Fibroblast of the conjunctiva (primary cell): ENCODE data around the gene WNT5B.

Experiments
- DNase-seq: peaks from one replicate; pipeline ENCODE4 v3.0.0-alpha.2; 2010; ENCODE audit warnings: low read depth

The WNT5B gene

GRCh38 chr12:1628666-1629337 lies at the start of gene WNT5B:
WNT5B (plus strand) TSS chr12:1629231; CDS start chr12:1631355, 2,124 bp downstream.
- no peak for DNase-seq

- no peak for DNase-seq
Measured at GRCh38 chr12:1579651-1580435, 49.2 kb upstream of the WNT5B start.

GRCh38 chr12:1580526-1580925 lies 48.5 kb upstream of the WNT5B start:
- DNase-seq = no peak

- no peak for DNase-seq
Measured at GRCh38 chr12:1581973-1582708, 46.9 kb upstream of the WNT5B start.

- no peak for DNase-seq
Measured at GRCh38 chr12:1582709-1583050, 46.4 kb upstream of the WNT5B start.

GRCh38 chr12:1583421-1584078 lies 45.5 kb upstream of the WNT5B start:
- peak; percentile 92 for DNase-seq

GRCh38 chr12:1584326-1584725 lies 44.7 kb upstream of the WNT5B start:
- no peak for DNase-seq

- DNase-seq = no peak
Measured at GRCh38 chr12:1587927-1588574, 41.0 kb upstream of the WNT5B start.

GRCh38 chr12:1588575-1588947 lies 40.5 kb upstream of the WNT5B start:
- DNase-seq = no peak

- no peak for DNase-seq
Measured at GRCh38 chr12:1590221-1590979, 38.6 kb upstream of the WNT5B start.

- no peak for DNase-seq
Measured at GRCh38 chr12:1591034-1591433, 38.0 kb upstream of the WNT5B start.

GRCh38 chr12:1591543-1591942 lies 37.5 kb upstream of the WNT5B start:
- no peak for DNase-seq

GRCh38 chr12:1592444-1593173 lies 36.4 kb upstream of the WNT5B start:
- DNase-seq = no peak

GRCh38 chr12:1593174-1594005 lies 35.6 kb upstream of the WNT5B start:
- DNase-seq = no peak

- DNase-seq = no peak
Measured at GRCh38 chr12:1594006-1594260, 35.1 kb upstream of the WNT5B start.

- DNase-seq = peak; percentile 71
Measured at GRCh38 chr12:1594261-1595025, 34.6 kb upstream of the WNT5B start, which contains the start of gene FBXL14. FBXL14 (minus strand) TSS chr12:1594581; CDS start chr12:1594066, 515 bp downstream.

GRCh38 chr12:1595026-1595561 lies 33.9 kb upstream of the WNT5B start:
- DNase-seq = no peak

GRCh38 chr12:1595690-1596347 lies 33.2 kb upstream of the WNT5B start:
- DNase-seq = no peak
